CD4-positive, alpha-beta T cell (primary cell): ENCODE results near the gene THRB. TPM values are rescaled to one million over a fixed set of nuclear protein-coding genes. Genes with fewer than 3 reads are reported as not detected.

ENCODE experiments used
- ATAC-seq: fragments of 200-7000 bp; cut with Tn5 transposase; one replicate; pipeline ENCODE4 v1.10.0; 2022; ENCODE audit warnings: mild to moderate bottlenecking; ENCODE audit not compliant: poor library complexity
- CTCF ChIA-PET: fragments of 350-600 bp; sonication (Branson Sonifier 250); formaldehyde crosslinking; loops from one replicate; lab custom pipeline; 2021; ENCODE audit warnings: antibody characterized with exemption, inconsistent platforms; lab: Charles Lee
- POLR2A ChIA-PET: fragments of 350-600 bp; sonication (Branson Sonifier 250); formaldehyde crosslinking; loops from one replicate; lab custom pipeline; 2021; ENCODE audit warnings: antibody characterized with exemption, inconsistent platforms; lab: Charles Lee
- DNase-seq, 14 experiments: peaks; one replicate each; pipeline ENCODE4 v3.0.0-alpha.2; 2013 to 2020; ENCODE audit warnings: mixed read lengths in 2 of 14
- H3K27ac ChIP-seq, 2 donors: one replicate each; pipeline versions ENCODE4 v1.5.1 to v1.7.0; 2013; ENCODE audit warnings: low read length in 2 of 2, low read depth in 1 of 2, mild to moderate bottlenecking in 1 of 2
- H3K27me3 ChIP-seq, 2 experiments: 1 replicate in 1 of 2; 2 replicates in 1 of 2; pipeline versions ENCODE4 v1.6.1 to v1.7.0; 2013; ENCODE audit warnings: low read length in 2 of 2, control low read depth in 1 of 2, mild to moderate bottlenecking in 1 of 2, moderate library complexity in 1 of 2; ENCODE audit not compliant: insufficient read depth in 2 of 2, control insufficient read depth in 1 of 2
- H3K36me3 ChIP-seq: one replicate; pipeline ENCODE4 v1.6.1; 2013; ENCODE audit warnings: low read length, control low read depth; ENCODE audit not compliant: insufficient read depth
- H3K4me1 ChIP-seq: one replicate; pipeline ENCODE4 v1.6.1; 2013; ENCODE audit warnings: low read length, control low read depth; ENCODE audit not compliant: insufficient read depth
- H3K4me3 ChIP-seq: one replicate; pipeline ENCODE4 v1.5.1; 2013; ENCODE audit warnings: mild to moderate bottlenecking, low read length, moderate library complexity
- H3K9me3 ChIP-seq, 2 experiments: 1 replicate in 1 of 2; 2 replicates in 1 of 2; pipeline versions ENCODE4 v1.6.1 to v1.7.0; 2013; ENCODE audit warnings: low read length in 2 of 2, mild to moderate bottlenecking in 2 of 2, control low read depth in 1 of 2, moderate library complexity in 1 of 2; ENCODE audit not compliant: control insufficient read depth in 1 of 2, insufficient read depth in 1 of 2
- H3K27ac Mint-ChIP-seq: one replicate; pipeline ENCODE4 v1.8.0; 2020; ENCODE audit warnings: mixed read lengths
- H3K27me3 Mint-ChIP-seq: one replicate; pipeline ENCODE4 v1.8.0; 2021; ENCODE audit warnings: mixed read lengths
- H3K36me3 Mint-ChIP-seq: one replicate; pipeline ENCODE4 v1.8.0; 2021; ENCODE audit warnings: low read depth, mixed read lengths
- H3K4me1 Mint-ChIP-seq: one replicate; pipeline ENCODE4 v1.8.0; 2021; ENCODE audit warnings: low read depth, mixed read lengths
- H3K4me3 Mint-ChIP-seq: one replicate; pipeline ENCODE4 v1.8.0; 2020; ENCODE audit warnings: mild to moderate bottlenecking, mixed read lengths
- H3K9me3 Mint-ChIP-seq: one replicate; pipeline ENCODE4 v1.8.0; 2020; ENCODE audit warnings: mixed read lengths
- intact Hi-C, 2 experiments: fragments of 100-400 bp; cut with DNase I in 1 of 2; cut with micrococcal nuclease in 1 of 2; formaldehyde crosslinking; loops; one replicate each; pipeline versions ENCODE4 v1.15.1 to v1.9.0; 2023 to 2025; cut with DNase I, micrococcal nuclease
- total RNA-seq, 174 experiments: library from RNA in 2 of 174; stranded (reverse) in 2 of 174; gene quantifications; one replicate each; pipeline ENCODE4 v1.2.3 and lab custom pipeline; 2021 to 2026
- TF ChIP-seq, protein P1 (sequence below): fragments of 200-600 bp; IDR thresholded peaks from one replicate; pipeline ENCODE4 v1.8.0; 2022; ENCODE audit warnings: antibody characterized with exemption, mild to moderate bottlenecking

Gene THRB
- total RNA-seq, 2 experiments from 2014 or later = not detected

DNA sequence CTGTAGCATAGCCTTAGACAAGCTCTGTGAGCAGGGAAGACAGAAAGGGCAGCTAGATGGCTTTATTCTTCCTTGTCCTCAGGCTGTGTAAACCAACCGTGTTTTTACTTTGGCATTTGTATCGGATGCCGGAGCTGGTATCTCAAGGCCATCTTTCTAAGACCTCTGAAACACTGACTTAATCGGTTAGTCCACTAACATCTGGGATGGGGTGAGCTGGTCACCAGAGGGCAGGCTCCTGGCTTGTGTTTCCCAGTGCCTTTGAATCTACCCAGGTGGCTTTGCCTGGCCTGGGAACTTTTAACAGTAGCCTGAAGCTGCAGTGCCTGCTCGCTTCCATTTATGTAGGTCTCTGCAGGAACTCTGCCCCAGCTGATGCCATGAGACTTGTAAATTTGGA lies 296.8 kb downstream of the THRB start:
- TF ChIP-seq, protein P1, sequence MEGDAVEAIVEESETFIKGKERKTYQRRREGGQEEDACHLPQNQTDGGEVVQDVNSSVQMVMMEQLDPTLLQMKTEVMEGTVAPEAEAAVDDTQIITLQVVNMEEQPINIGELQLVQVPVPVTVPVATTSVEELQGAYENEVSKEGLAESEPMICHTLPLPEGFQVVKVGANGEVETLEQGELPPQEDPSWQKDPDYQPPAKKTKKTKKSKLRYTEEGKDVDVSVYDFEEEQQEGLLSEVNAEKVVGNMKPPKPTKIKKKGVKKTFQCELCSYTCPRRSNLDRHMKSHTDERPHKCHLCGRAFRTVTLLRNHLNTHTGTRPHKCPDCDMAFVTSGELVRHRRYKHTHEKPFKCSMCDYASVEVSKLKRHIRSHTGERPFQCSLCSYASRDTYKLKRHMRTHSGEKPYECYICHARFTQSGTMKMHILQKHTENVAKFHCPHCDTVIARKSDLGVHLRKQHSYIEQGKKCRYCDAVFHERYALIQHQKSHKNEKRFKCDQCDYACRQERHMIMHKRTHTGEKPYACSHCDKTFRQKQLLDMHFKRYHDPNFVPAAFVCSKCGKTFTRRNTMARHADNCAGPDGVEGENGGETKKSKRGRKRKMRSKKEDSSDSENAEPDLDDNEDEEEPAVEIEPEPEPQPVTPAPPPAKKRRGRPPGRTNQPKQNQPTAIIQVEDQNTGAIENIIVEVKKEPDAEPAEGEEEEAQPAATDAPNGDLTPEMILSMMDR = no peak
- no peak overlapping the region for H3K4me3 ChIP-seq
- no peaks in the 10 kb centered on the region for H3K4me1 Mint-ChIP-seq
- no peaks in the 10 kb centered on the region for H3K36me3 ChIP-seq
- ChIA-PET CTCF (no interaction called here), POLR2A (no interaction called here)
- no peak overlapping the region for H3K4me3 Mint-ChIP-seq
- no peaks in the 10 kb centered on the region for H3K4me1 ChIP-seq
- DNase-seq (no peak), ATAC-seq (no peak)
- intact Hi-C loops = no loop called here
- no peak overlapping the region for H3K27ac ChIP-seq
- H3K9me3 ChIP-seq = no peaks in the 10 kb centered on the region
- H3K9me3 Mint-ChIP-seq = no peaks in the 10 kb centered on the region
- H3K27me3 ChIP-seq = peaks cover 0 to under 1% of the 10 kb centered on the region in 2 experiments
- no peak overlapping the region for H3K27ac Mint-ChIP-seq
- H3K36me3 Mint-ChIP-seq = no peaks in the 10 kb centered on the region
- H3K27me3 Mint-ChIP-seq = peaks cover 28% of the 10 kb centered on the region

DNA sequence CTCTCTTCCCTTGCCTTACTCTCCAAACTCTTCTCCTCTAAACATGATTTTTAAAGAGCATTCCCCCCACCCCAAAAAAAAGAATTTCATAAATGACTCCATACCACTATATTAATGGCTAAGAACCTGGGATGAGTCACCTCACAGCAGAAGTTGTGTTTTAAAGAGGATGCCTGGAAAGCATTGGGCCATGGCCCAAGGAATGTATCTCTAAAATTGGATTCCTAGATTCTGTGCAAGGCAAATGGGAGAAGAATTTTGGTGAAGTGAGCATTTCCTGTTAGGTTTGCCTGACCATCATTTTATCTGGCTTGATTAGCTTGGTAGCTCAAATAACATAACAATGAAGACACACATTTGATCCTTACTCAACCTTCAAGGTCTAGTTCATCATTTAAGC lies 298.1 kb downstream of the THRB start:
- Histone ChIP-seq H3K9me3 (no peaks in the 10 kb centered on the region), H3K27ac (no peak overlapping the region), H3K4me3 (no peak overlapping the region), H3K4me1 (no peaks in the 10 kb centered on the region), H3K27me3 (peaks cover 0 to 6% of the 10 kb centered on the region in 2 experiments), H3K36me3 (no peaks in the 10 kb centered on the region)
- POLR2A ChIA-PET = no interaction called here
- Mint-ChIP-seq H3K36me3 (no peaks in the 10 kb centered on the region), H3K27ac (no peak overlapping the region), H3K9me3 (no peaks in the 10 kb centered on the region), H3K4me1 (no peaks in the 10 kb centered on the region), H3K4me3 (no peak overlapping the region), H3K27me3 (peaks cover 19% of the 10 kb centered on the region)
- TF ChIP-seq, protein P1 = no peak
- ATAC-seq (no peak), DNase-seq (no peak)
- intact Hi-C loops = no loop called here
- CTCF ChIA-PET = no interaction called here

DNA sequence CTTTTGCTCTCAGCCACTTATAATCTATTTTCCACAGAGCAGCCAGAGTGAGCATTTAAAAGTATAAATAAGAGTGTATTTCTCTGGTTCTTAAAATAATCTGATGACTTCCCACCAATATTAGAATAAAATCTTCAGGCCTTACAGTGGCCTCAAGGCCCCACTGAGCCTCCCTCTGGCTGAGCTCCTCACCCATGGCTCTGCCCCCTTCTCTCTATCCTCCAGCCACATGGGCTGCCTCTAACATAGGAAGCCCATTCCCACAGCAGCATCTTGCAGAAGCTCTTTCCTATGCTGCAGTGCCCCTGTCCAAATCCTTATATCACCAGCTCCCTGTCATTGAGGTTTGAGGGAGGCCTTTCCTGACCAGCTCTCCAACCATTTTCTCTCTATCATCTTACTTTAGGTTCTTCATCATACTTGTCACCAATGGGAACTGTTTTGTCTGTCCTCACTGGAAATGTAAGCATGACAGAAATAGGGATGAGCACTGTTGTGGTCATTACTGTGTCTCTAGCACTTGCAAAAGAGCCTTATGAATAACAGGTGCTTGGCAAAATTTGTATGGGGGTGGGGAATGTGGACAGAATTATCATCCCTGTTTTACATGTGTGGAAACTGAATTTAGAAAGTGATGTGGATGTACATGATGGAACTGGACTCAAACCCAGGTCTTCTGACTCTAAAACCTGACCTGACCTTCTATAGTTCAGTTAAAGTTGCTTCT lies 299.0 kb downstream of the THRB start:
- ATAC-seq = no peak
- POLR2A ChIA-PET = no interaction called here

More for the DNA sequence above, 299.0 kb downstream of the THRB start:
- H3K36me3 ChIP-seq = no peaks in the 10 kb centered on the region
- Mint-ChIP-seq H3K27me3 (peaks cover 19% of the 10 kb centered on the region), H3K4me1 (no peaks in the 10 kb centered on the region), H3K9me3 (no peaks in the 10 kb centered on the region), H3K36me3 (no peaks in the 10 kb centered on the region), H3K27ac (no peak overlapping the region), H3K4me3 (no peak overlapping the region)
- intact Hi-C loops = no loop called here
- H3K9me3 ChIP-seq = no peaks in the 10 kb centered on the region
- TF ChIP-seq, protein P1 = no peak
- DNase-seq = no peak
- H3K27me3 ChIP-seq = peaks cover 0 to 6% of the 10 kb centered on the region in 2 experiments
- no peak overlapping the region for H3K27ac ChIP-seq
- H3K4me3 ChIP-seq = no peak overlapping the region
- H3K4me1 ChIP-seq = no peaks in the 10 kb centered on the region
- CTCF ChIA-PET = no interaction called here
